ENCODE results near the gene SNRPA1. TPM values are rescaled to one million over a fixed set of nuclear protein-coding genes. Genes with fewer than 3 reads are reported as not detected.
A peak's percentile ranks its signal among the peaks of the same experiment; 100 is the strongest.

Gene SNRPA1
- total RNA-seq, 4 donors from 2014 or later = 29.7 to 57.1 (median 47.5) TPM

- Histone ChIP-seq H3K4me1 (peaks cover 32 to 66% (median 49%) of the 10 kb centered on the region in 3 donors), H3K27me3 (no peaks in the 10 kb centered on the region), H3K36me3 (no peaks in the 10 kb centered on the region), H3K4me3 (peak overlapping the region; percentile 70 to 95 (median 80)), H3K9me3 (no peaks in the 10 kb centered on the region), H3K27ac (peak overlapping the region; percentile 80 to 99 (median 90))
- WGBS, 2 donors = 3 to 12% methylated on average over 6 of the region's 6 CpGs
- no peak for TF ChIP-seq POLR2A (IDR thresholded peaks at IDR 0.05)
- TF ChIP-seq CTCF (IDR thresholded peaks at IDR 0.05) = peak in 1 of 6 experiments; percentile 18
- DNase-seq = no peak
- intact Hi-C loops (cut with DNase I) = no loop called here
Measured at GRCh38 chr15:101250341-101250831, 44.7 kb downstream of the SNRPA1 start.

- no peak overlapping the region for H3K27ac ChIP-seq
- H3K27me3 ChIP-seq = no peaks in the 10 kb centered on the region
- WGBS, 2 donors = 46 to 57% methylated on average over 3 of the region's 3 CpGs
- intact Hi-C loops (cut with DNase I) = no loop called here
- no peaks in the 10 kb centered on the region for H3K36me3 ChIP-seq
- TF ChIP-seq POLR2A (IDR thresholded peaks at IDR 0.05) (no peak), CTCF (IDR thresholded peaks at IDR 0.05) (no peak)
- DNase-seq = no peak
- no peaks in the 10 kb centered on the region for H3K9me3 ChIP-seq
- peaks cover 45 to 85% (median 65%) of the 10 kb centered on the region in 3 donors for H3K4me1 ChIP-seq
- no peak overlapping the region for H3K4me3 ChIP-seq
Measured at GRCh38 chr15:101248274-101248673, 46.8 kb downstream of the SNRPA1 start.

- no peaks in the 10 kb centered on the region for H3K36me3 ChIP-seq
- DNase-seq = no peak
- peak overlapping the region in 1 of 4 donors; percentile 18 for H3K4me3 ChIP-seq
- no peaks in the 10 kb centered on the region for H3K9me3 ChIP-seq
- intact Hi-C loops (cut with DNase I) = no loop called here
- H3K4me1 ChIP-seq = peaks cover 57 to 89% (median 72%) of the 10 kb centered on the region in 3 donors
- H3K27me3 ChIP-seq = no peaks in the 10 kb centered on the region
- WGBS, 2 donors = 71 to 78% methylated on average over 10 of the region's 10 CpGs
- H3K27ac ChIP-seq = peak overlapping the region in 3 of 4 donors; percentile 19 to 70 (median 57)
- TF ChIP-seq CTCF (IDR thresholded peaks at IDR 0.05) (no peak), POLR2A (IDR thresholded peaks at IDR 0.05) (no peak)
Measured at GRCh38 chr15:101246824-101247745, 48.0 kb downstream of the SNRPA1 start.

- H3K4me3 ChIP-seq = peak overlapping the region in 1 of 4 donors; percentile 18
- no peaks in the 10 kb centered on the region for H3K27me3 ChIP-seq
- H3K4me1 ChIP-seq = peaks cover 57 to 96% (median 74%) of the 10 kb centered on the region in 3 donors
- H3K36me3 ChIP-seq = no peaks in the 10 kb centered on the region
- H3K27ac ChIP-seq = peak overlapping the region in 2 of 4 donors; percentile 57 to 70
- no peak for DNase-seq
- WGBS, 2 donors = 25 to 41% methylated on average over 6 of the region's 6 CpGs
- TF ChIP-seq CTCF (IDR thresholded peaks at IDR 0.05) (no peak), POLR2A (IDR thresholded peaks at IDR 0.05) (no peak)
- no peaks in the 10 kb centered on the region for H3K9me3 ChIP-seq
- intact Hi-C loops (cut with DNase I) = no loop called here
Measured at GRCh38 chr15:101246391-101246790, 48.7 kb downstream of the SNRPA1 start.
